GM23248 (cell line): ENCODE results near the gene MAP3K13.

ENCODE experiments used
- EZH2 ChIP-seq: fragments of 200-600 bp; sonication (generic); IDR thresholded peaks from 2 replicates; pipeline ENCODE4 v1.6.1; 2018; ENCODE audit warnings: antibody characterized with exemption, mild to moderate bottlenecking; ENCODE audit not compliant: insufficient read depth, poor library complexity, severe bottlenecking
- EZH2phosphoT487 ChIP-seq: fragments of 200-600 bp; sonication (generic); IDR thresholded peaks from 2 replicates; pipeline ENCODE4 v1.6.1; 2018; ENCODE audit warnings: antibody characterized with exemption, moderate library complexity, mild to moderate bottlenecking, low read depth; ENCODE audit not compliant: insufficient read depth

DNA sequence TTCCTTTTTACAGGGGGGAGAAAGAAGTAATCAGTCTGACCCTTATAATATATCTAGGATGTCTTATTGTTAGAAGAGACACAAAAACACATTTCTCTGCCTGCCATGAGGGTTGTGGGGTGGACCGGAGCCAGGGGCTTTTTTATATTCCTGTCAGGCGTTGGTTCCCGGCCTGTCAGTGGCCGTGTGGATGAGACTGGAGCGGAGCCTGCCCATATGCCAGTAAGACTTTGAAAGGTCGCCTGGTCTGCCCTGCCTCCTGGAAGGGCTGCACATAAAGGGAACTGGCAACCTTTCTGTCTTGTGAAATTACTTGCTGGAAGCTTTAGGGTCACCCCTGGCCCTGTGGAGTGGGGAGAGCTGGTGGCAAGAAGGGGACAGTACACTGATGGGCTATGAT, 34.7 kb downstream of the MAP3K13 start:
- TF ChIP-seq EZH2, result no peak
- TF ChIP-seq EZH2phosphoT487, result no peak
